Activated T-cell treated with anti-CD3 and anti-CD28 coated beads, Interleukin-2, amount 50 U/mL, for 4 hours (primary cell): Measurements from ENCODE around the gene TRH. TPM values are rescaled to one million over a fixed set of nuclear protein-coding genes. Genes with fewer than 3 reads are reported as not detected.

Experiments
- ATAC-seq, 2 donors: fragments of 200-7000 bp; cut with Tn5 transposase; one replicate each; pipeline ENCODE4 v1.10.0; 2021
- DNase-seq: peaks from one replicate; pipeline ENCODE4 v3.0.0-alpha.2; 2020
- H3K27me3 Mint-ChIP-seq: one replicate; pipeline ENCODE4 v1.8.0; 2021; ENCODE audit warnings: low read depth, mixed read lengths
- H3K36me3 Mint-ChIP-seq: one replicate; pipeline ENCODE4 v1.8.0; 2022; ENCODE audit warnings: mixed read lengths; ENCODE audit not compliant: insufficient read depth
- H3K4me1 Mint-ChIP-seq: one replicate; pipeline ENCODE4 v1.8.0; 2021; ENCODE audit warnings: low read depth, mixed read lengths
- H3K4me3 Mint-ChIP-seq: one replicate; pipeline ENCODE4 v1.8.0; 2021; ENCODE audit warnings: mild to moderate bottlenecking, moderate library complexity, mixed read lengths
- H3K9me3 Mint-ChIP-seq: one replicate; pipeline ENCODE4 v1.8.0; 2021; ENCODE audit warnings: mixed read lengths
- total RNA-seq, 3 donors: library from RNA; stranded (reverse); gene quantifications; one replicate each; pipeline ENCODE4 v1.2.1, GENCODE V29; 2021

The TRH gene
- total RNA-seq, result not detected

GRCh38 chr3:129974564-129974832, at the start of gene TRH:
Gene TRH (plus strand): TSS chr3:129974720. CDS start chr3:129975817, 1,097 bp downstream.
- ATAC-seq (peak in 1 of 2 donors; percentile 17), DNase-seq (no peak)
- no peaks in the 10 kb centered on the region for H3K9me3 Mint-ChIP-seq
- H3K36me3 Mint-ChIP-seq, result no peaks in the 10 kb centered on the region
- H3K27me3 Mint-ChIP-seq, result peaks cover 53% of the 10 kb centered on the region
- H3K4me3 Mint-ChIP-seq, result peak within 1 kb of the TSS; percentile 31
- peaks cover 10% of the 10 kb centered on the region for H3K4me1 Mint-ChIP-seq

- Mint-ChIP-seq H3K36me3 (peaks cover 7% of the 10 kb centered on the region), H3K9me3 (peaks cover 22% of the 10 kb centered on the region), H3K4me3 (no peak overlapping the region), H3K4me1 (no peaks in the 10 kb centered on the region), H3K27me3 (peaks cover 14% of the 10 kb centered on the region)
- DNase-seq (no peak), ATAC-seq (no peak)
Observed at GRCh38 chr3:129927072-129927471, 47.4 kb upstream of the TRH start.

GRCh38 chr3:129929383-129929782, 45.1 kb upstream of the TRH start:
- H3K4me3 Mint-ChIP-seq, result no peak overlapping the region
- DNase-seq (no peak), ATAC-seq (no peak)
- peaks cover 9% of the 10 kb centered on the region for H3K27me3 Mint-ChIP-seq
- H3K36me3 Mint-ChIP-seq, result peaks cover 7% of the 10 kb centered on the region
- peaks cover under 1% of the 10 kb centered on the region for H3K4me1 Mint-ChIP-seq
- peaks cover 18% of the 10 kb centered on the region for H3K9me3 Mint-ChIP-seq

GRCh38 chr3:129933471-129933870, 41.0 kb upstream of the TRH start:
- peaks cover 4% of the 10 kb centered on the region for H3K27me3 Mint-ChIP-seq
- H3K4me3 Mint-ChIP-seq, result no peak overlapping the region
- DNase-seq (no peak), ATAC-seq (no peak)
- peaks cover 14% of the 10 kb centered on the region for H3K9me3 Mint-ChIP-seq
- H3K36me3 Mint-ChIP-seq, result peaks cover 7% of the 10 kb centered on the region
- peaks cover 9% of the 10 kb centered on the region for H3K4me1 Mint-ChIP-seq

GRCh38 chr3:129934234-129935123, 40.0 kb upstream of the TRH start:
- ATAC-seq, result peak in 1 of 2 donors; percentile 55
- DNase-seq, result peak; percentile 14
- H3K4me3 Mint-ChIP-seq, result no peak overlapping the region
- peaks cover 9% of the 10 kb centered on the region for H3K4me1 Mint-ChIP-seq
- peaks cover 5% of the 10 kb centered on the region for H3K36me3 Mint-ChIP-seq
- peaks cover 11% of the 10 kb centered on the region for H3K9me3 Mint-ChIP-seq
- peaks cover 4% of the 10 kb centered on the region for H3K27me3 Mint-ChIP-seq

- Mint-ChIP-seq H3K27me3 (peaks cover 4% of the 10 kb centered on the region), H3K4me1 (peaks cover 9% of the 10 kb centered on the region), H3K9me3 (no peaks in the 10 kb centered on the region), H3K4me3 (peak overlapping the region; percentile 69), H3K36me3 (no peaks in the 10 kb centered on the region)
- ATAC-seq (peak; percentile 53 to 60), DNase-seq (no peak)
Observed at GRCh38 chr3:129936757-129937156, 37.8 kb upstream of the TRH start.

- DNase-seq (no peak), ATAC-seq (no peak)
- peaks cover 9% of the 10 kb centered on the region for H3K4me1 Mint-ChIP-seq
- no peaks in the 10 kb centered on the region for H3K36me3 Mint-ChIP-seq
- no peak overlapping the region for H3K4me3 Mint-ChIP-seq
- peaks cover 5% of the 10 kb centered on the region for H3K27me3 Mint-ChIP-seq
- H3K9me3 Mint-ChIP-seq, result no peaks in the 10 kb centered on the region
Observed at GRCh38 chr3:129937717-129938116, 36.8 kb upstream of the TRH start.

GRCh38 chr3:129938140-129938930, 36.2 kb upstream of the TRH start:
- H3K4me1 Mint-ChIP-seq, result peaks cover 9% of the 10 kb centered on the region
- no peaks in the 10 kb centered on the region for H3K9me3 Mint-ChIP-seq
- H3K4me3 Mint-ChIP-seq, result no peak overlapping the region
- no peak for ATAC-seq
- no peak for DNase-seq
- H3K27me3 Mint-ChIP-seq, result peaks cover 5% of the 10 kb centered on the region
- H3K36me3 Mint-ChIP-seq, result no peaks in the 10 kb centered on the region

GRCh38 chr3:129940086-129940485, 34.4 kb upstream of the TRH start:
- peak; percentile 37 to 44 for ATAC-seq
- no peak for DNase-seq
- no peak overlapping the region for H3K4me3 Mint-ChIP-seq
- peaks cover 7% of the 10 kb centered on the region for H3K4me1 Mint-ChIP-seq
- peaks cover 6% of the 10 kb centered on the region for H3K27me3 Mint-ChIP-seq
- H3K36me3 Mint-ChIP-seq, result no peaks in the 10 kb centered on the region
- no peaks in the 10 kb centered on the region for H3K9me3 Mint-ChIP-seq

GRCh38 chr3:129942296-129942695, 32.2 kb upstream of the TRH start:
- no peaks in the 10 kb centered on the region for H3K36me3 Mint-ChIP-seq
- peaks cover 2% of the 10 kb centered on the region for H3K4me1 Mint-ChIP-seq
- peaks cover 7% of the 10 kb centered on the region for H3K27me3 Mint-ChIP-seq
- ATAC-seq (peak; percentile 55 to 58), DNase-seq (peak; percentile 11)
- H3K4me3 Mint-ChIP-seq, result no peak overlapping the region
- H3K9me3 Mint-ChIP-seq, result no peaks in the 10 kb centered on the region

- H3K4me3 Mint-ChIP-seq, result no peak overlapping the region
- H3K4me1 Mint-ChIP-seq, result no peaks in the 10 kb centered on the region
- H3K36me3 Mint-ChIP-seq, result no peaks in the 10 kb centered on the region
- peaks cover 9% of the 10 kb centered on the region for H3K27me3 Mint-ChIP-seq
- H3K9me3 Mint-ChIP-seq, result no peaks in the 10 kb centered on the region
- ATAC-seq (no peak), DNase-seq (no peak)
Observed at GRCh38 chr3:129943020-129943419, 31.5 kb upstream of the TRH start.

- no peak for ATAC-seq
- H3K36me3 Mint-ChIP-seq, result no peaks in the 10 kb centered on the region
- no peaks in the 10 kb centered on the region for H3K9me3 Mint-ChIP-seq
- no peak for DNase-seq
- no peak overlapping the region for H3K4me3 Mint-ChIP-seq
- H3K4me1 Mint-ChIP-seq, result no peaks in the 10 kb centered on the region
- peaks cover 9% of the 10 kb centered on the region for H3K27me3 Mint-ChIP-seq
Observed at GRCh38 chr3:129944709-129945108, 29.8 kb upstream of the TRH start.

GRCh38 chr3:129947538-129948240, 26.8 kb upstream of the TRH start:
- ATAC-seq, result no peak
- H3K27me3 Mint-ChIP-seq, result peaks cover 8% of the 10 kb centered on the region
- no peaks in the 10 kb centered on the region for H3K9me3 Mint-ChIP-seq
- no peak for DNase-seq
- no peaks in the 10 kb centered on the region for H3K36me3 Mint-ChIP-seq
- no peak overlapping the region for H3K4me3 Mint-ChIP-seq
- H3K4me1 Mint-ChIP-seq, result no peaks in the 10 kb centered on the region

GRCh38 chr3:129950318-129951046, 24.0 kb upstream of the TRH start:
- Mint-ChIP-seq H3K4me3 (no peak overlapping the region), H3K36me3 (no peaks in the 10 kb centered on the region), H3K9me3 (no peaks in the 10 kb centered on the region), H3K27me3 (peaks cover 2% of the 10 kb centered on the region), H3K4me1 (no peaks in the 10 kb centered on the region)
- ATAC-seq (no peak), DNase-seq (no peak)
